GM23338 (cell line): ENCODE results near the gene TTLL9.

Experiments used
- EZH2 ChIP-seq: fragments of 200-600 bp; sonication (generic); IDR thresholded peaks from one replicate; pipeline ENCODE4 v1.8.0; 2017; ENCODE audit warnings: antibody characterized with exemption, mild to moderate bottlenecking, low read depth; ENCODE audit not compliant: unreplicated experiment
- JUNB ChIP-seq: IDR thresholded peaks from one replicate; pipeline ENCODE4 v1.6.1; 2016; ENCODE audit warnings: antibody characterized with exemption; ENCODE audit not compliant: unreplicated experiment
- POLR2AphosphoS5 ChIP-seq: IDR thresholded peaks from 2 replicates; pipeline ENCODE4 v1.6.1; 2016; ENCODE audit warnings: antibody characterized with exemption, low read depth
- ZNF462 ChIP-seq: fragments of 250-450 bp; sonication (Bioruptor Pico); IDR thresholded peaks from 2 replicates; pipeline ENCODE4 v1.5.0; 2020; ENCODE audit warnings: mild to moderate bottlenecking, moderate library complexity
- TF ChIP-seq, protein P1 (sequence below), 2 experiments: fragments of 200-600 bp in 1 of 2; sonication (generic) in 1 of 2; conservative IDR thresholded peaks; 2 replicates each; pipeline versions ENCODE4 v1.5.1 to v1.6.1; 2016 to 2017; ENCODE audit warnings: antibody characterized with exemption in 2 of 2, low read depth in 2 of 2, mild to moderate bottlenecking in 2 of 2, moderate library complexity in 1 of 2
- TF ChIP-seq, protein P2 (sequence below): IDR thresholded peaks from one replicate; pipeline ENCODE4 v1.6.1; 2018; ENCODE audit warnings: antibody characterized with exemption; ENCODE audit not compliant: unreplicated experiment
- TF ChIP-seq, protein P3 (sequence below): IDR thresholded peaks from 2 replicates; pipeline ENCODE4 v1.6.1; 2016; ENCODE audit warnings: antibody characterized with exemption

DNA sequence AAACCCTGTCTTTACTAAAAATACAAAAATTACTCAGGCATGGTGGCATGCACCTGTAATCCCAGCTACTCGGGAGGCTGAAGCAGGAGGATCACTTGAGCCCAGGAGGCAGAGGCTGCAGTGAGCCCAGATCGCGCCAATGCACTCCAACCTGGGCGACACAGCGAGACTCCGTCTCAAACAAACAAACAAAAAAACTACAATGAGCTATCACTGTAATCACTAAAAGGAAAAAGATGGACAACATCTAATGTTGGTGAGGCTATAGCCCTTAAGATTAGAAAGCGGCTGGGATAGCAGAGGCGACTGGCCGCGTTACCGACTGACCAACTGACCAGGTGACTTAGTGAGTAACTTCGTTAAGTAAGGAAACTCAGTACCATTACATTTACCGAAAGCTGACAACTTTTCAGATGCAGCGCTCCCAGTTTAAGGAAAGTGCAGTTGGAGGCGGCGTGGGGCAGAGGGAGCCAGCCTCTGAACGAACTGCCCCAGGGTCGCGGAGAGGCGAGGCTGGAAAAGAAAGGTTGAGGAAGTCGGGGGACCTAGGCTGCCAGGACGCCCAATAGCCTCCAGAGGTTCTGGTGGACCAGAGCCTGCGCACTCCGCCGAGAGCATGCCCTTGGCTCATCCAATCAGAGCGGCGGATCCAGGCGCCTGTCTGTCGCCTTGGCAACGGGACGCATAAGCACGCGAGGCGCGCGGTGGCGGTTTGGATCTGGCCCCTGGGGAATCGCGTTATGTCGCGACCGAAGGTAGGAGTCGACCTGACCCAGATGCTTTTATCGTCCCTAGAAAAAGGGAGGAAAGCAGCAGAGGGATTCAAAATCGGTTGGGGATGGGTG is 8.9 kb downstream of the TTLL9 start:
- TF ChIP-seq, protein P1, sequence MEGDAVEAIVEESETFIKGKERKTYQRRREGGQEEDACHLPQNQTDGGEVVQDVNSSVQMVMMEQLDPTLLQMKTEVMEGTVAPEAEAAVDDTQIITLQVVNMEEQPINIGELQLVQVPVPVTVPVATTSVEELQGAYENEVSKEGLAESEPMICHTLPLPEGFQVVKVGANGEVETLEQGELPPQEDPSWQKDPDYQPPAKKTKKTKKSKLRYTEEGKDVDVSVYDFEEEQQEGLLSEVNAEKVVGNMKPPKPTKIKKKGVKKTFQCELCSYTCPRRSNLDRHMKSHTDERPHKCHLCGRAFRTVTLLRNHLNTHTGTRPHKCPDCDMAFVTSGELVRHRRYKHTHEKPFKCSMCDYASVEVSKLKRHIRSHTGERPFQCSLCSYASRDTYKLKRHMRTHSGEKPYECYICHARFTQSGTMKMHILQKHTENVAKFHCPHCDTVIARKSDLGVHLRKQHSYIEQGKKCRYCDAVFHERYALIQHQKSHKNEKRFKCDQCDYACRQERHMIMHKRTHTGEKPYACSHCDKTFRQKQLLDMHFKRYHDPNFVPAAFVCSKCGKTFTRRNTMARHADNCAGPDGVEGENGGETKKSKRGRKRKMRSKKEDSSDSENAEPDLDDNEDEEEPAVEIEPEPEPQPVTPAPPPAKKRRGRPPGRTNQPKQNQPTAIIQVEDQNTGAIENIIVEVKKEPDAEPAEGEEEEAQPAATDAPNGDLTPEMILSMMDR (conservative IDR thresholded peaks at IDR 0.05; ENCODE audit: low read depth in 2 of 2), result peak; percentile 18 to 21; a peak in 2 of 4 replicates
- TF ChIP-seq JUNB (no peak), EZH2 (peak; percentile 44), POLR2AphosphoS5 (peak; percentile 66), ZNF462 (CRISPR knock-in tag) (no peak)
- TF ChIP-seq, protein P2, sequence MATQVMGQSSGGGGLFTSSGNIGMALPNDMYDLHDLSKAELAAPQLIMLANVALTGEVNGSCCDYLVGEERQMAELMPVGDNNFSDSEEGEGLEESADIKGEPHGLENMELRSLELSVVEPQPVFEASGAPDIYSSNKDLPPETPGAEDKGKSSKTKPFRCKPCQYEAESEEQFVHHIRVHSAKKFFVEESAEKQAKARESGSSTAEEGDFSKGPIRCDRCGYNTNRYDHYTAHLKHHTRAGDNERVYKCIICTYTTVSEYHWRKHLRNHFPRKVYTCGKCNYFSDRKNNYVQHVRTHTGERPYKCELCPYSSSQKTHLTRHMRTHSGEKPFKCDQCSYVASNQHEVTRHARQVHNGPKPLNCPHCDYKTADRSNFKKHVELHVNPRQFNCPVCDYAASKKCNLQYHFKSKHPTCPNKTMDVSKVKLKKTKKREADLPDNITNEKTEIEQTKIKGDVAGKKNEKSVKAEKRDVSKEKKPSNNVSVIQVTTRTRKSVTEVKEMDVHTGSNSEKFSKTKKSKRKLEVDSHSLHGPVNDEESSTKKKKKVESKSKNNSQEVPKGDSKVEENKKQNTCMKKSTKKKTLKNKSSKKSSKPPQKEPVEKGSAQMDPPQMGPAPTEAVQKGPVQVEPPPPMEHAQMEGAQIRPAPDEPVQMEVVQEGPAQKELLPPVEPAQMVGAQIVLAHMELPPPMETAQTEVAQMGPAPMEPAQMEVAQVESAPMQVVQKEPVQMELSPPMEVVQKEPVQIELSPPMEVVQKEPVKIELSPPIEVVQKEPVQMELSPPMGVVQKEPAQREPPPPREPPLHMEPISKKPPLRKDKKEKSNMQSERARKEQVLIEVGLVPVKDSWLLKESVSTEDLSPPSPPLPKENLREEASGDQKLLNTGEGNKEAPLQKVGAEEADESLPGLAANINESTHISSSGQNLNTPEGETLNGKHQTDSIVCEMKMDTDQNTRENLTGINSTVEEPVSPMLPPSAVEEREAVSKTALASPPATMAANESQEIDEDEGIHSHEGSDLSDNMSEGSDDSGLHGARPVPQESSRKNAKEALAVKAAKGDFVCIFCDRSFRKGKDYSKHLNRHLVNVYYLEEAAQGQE, result no peak
- TF ChIP-seq, protein P3, sequence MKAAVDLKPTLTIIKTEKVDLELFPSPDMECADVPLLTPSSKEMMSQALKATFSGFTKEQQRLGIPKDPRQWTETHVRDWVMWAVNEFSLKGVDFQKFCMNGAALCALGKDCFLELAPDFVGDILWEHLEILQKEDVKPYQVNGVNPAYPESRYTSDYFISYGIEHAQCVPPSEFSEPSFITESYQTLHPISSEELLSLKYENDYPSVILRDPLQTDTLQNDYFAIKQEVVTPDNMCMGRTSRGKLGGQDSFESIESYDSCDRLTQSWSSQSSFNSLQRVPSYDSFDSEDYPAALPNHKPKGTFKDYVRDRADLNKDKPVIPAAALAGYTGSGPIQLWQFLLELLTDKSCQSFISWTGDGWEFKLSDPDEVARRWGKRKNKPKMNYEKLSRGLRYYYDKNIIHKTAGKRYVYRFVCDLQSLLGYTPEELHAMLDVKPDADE, result no peak; the same call in 1 of the 2 replicates
